ENCODE data around the gene UTS2B. TPM values are rescaled to one million over a fixed set of nuclear protein-coding genes. Genes with fewer than 3 reads are reported as not detected.

Gene UTS2B
- total and polyA plus RNA-seq, 11 donors, result 0.17 to 1.1 (median 0.43) TPM; not detected in 8

GRCh38 chr3:191362524-191363090 is 32.3 kb upstream of the UTS2B start:
- ATAC-seq (no peak), DNase-seq (no peak)
- intact Hi-C loops (cut with DNase I), result no loop called here
- no peaks in the 10 kb centered on the region for H3K9me3 ChIP-seq
- H3K4me1 ChIP-seq, result peaks cover 0 to 32% (median 8%) of the 10 kb centered on the region in 12 donors
- H3K36me3 ChIP-seq, result peaks cover 0 to 98% (median 82%) of the 10 kb centered on the region in 9 donors
- H3K27ac ChIP-seq, result no peak overlapping the region
- WGBS, 4 donors, result 90 to 96% (median 94%) methylated on average over 2 of the region's 2 CpGs
- H3K4me3 ChIP-seq, result no peak overlapping the region
- TF ChIP-seq CTCF (IDR thresholded peaks at IDR 0.05) (no peak), POLR2A (IDR thresholded peaks at IDR 0.05) (no peak)
- H3K27me3 ChIP-seq, result no peaks in the 10 kb centered on the region

- WGBS, 4 donors, result 73 to 76% (median 75%) methylated on average over 4 of the region's 4 CpGs
- no peak overlapping the region for H3K27ac ChIP-seq
- H3K9me3 ChIP-seq, result no peaks in the 10 kb centered on the region
- no peak for DNase-seq
- peaks cover 0 to 35% (median 8%) of the 10 kb centered on the region in 12 donors for H3K4me1 ChIP-seq
- H3K4me3 ChIP-seq, result no peak overlapping the region
- no peak for ATAC-seq
- intact Hi-C loops (cut with DNase I), result no loop called here
- TF ChIP-seq CTCF (IDR thresholded peaks at IDR 0.05) (no peak), POLR2A (IDR thresholded peaks at IDR 0.05) (no peak)
- peaks cover 0 to 96% (median 84%) of the 10 kb centered on the region in 9 donors for H3K36me3 ChIP-seq
- H3K27me3 ChIP-seq, result no peaks in the 10 kb centered on the region
These were observed 31.7 kb upstream of the UTS2B start for GRCh38 chr3:191362037-191362436.

GRCh38 chr3:191361456-191361855 is 31.1 kb upstream of the UTS2B start:
- Histone ChIP-seq H3K4me3 (no peak overlapping the region), H3K36me3 (peaks cover 0 to 90% (median 84%) of the 10 kb centered on the region in 9 donors), H3K27me3 (no peaks in the 10 kb centered on the region), H3K9me3 (no peaks in the 10 kb centered on the region), H3K27ac (no peak overlapping the region), H3K4me1 (peaks cover 3 to 36% (median 11%) of the 10 kb centered on the region in 12 donors)
- 88 to 100% (median 96%) methylated on average over 1 of the region's 1 CpG for WGBS, 4 donors
- TF ChIP-seq CTCF (IDR thresholded peaks at IDR 0.05), result no peak
- no peak for TF ChIP-seq POLR2A (IDR thresholded peaks at IDR 0.05)
- intact Hi-C loops (cut with DNase I), result no loop called here
- no peak for ATAC-seq
- no peak for DNase-seq

GRCh38 chr3:191360620-191361019 is 30.3 kb upstream of the UTS2B start:
- Histone ChIP-seq H3K9me3 (no peaks in the 10 kb centered on the region), H3K27me3 (no peaks in the 10 kb centered on the region), H3K4me3 (no peak overlapping the region), H3K36me3 (peaks cover 0 to 83% (median 78%) of the 10 kb centered on the region in 9 donors), H3K4me1 (peaks cover 3 to 37% (median 20%) of the 10 kb centered on the region in 12 donors), H3K27ac (no peak overlapping the region)
- 87 to 92% (median 88%) methylated on average over 3 of the region's 3 CpGs for WGBS, 4 donors
- TF ChIP-seq POLR2A (IDR thresholded peaks at IDR 0.05) (no peak), CTCF (IDR thresholded peaks at IDR 0.05) (no peak)
- intact Hi-C loops (cut with DNase I), result no loop called here
- no peak for DNase-seq
- no peak for ATAC-seq
